GM15510 (cell line): ENCODE data around the gene CFAP43.

Experiments
- POLR2A ChIP-seq: IDR thresholded peaks from 3 replicates; pipeline ENCODE4 v1.6.1; 2011; ENCODE audit warnings: borderline replicate concordance; ENCODE audit not compliant: insufficient read length; ENCODE audit errors: extremely low read depth

Gene CFAP43

DNA sequence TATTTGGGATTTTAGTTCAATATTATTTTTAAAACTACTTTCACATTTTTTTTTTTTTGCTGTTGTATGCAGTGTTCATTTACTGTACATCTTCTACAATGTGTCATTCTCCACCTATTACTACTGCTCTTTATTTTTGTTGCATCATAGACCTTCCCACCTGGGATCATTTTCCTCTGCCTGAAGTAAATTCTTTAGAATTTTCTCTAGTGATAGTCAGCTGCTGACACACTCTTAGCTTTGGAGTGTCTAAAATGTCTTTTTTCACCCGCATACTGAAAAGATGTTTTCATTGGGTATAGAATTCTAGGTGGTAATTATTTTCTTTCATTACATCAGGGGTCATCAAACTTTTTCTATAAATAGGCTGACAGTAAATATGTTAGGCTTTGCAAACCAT is 30.5 kb downstream of the CFAP43 start:
- no peak for TF ChIP-seq POLR2A

DNA sequence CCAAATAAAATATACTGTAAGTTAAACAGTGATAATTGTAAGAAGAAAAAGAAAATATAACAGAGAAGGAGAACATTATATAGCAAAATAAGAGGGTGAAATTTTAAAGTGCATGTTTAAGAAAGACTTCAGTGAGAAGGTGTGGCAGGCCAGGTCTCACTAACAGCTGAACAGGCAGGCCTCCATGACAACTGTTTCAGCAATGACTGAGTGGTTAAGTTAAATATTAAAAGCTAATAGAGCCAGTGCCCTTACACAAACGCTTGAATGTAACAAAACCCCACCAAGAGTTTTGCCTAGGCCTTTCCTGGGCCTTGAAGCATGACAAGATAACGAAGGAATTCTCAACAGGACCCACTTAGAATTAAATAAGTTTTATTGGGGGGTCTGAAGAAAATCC is 32.6 kb downstream of the CFAP43 start:
- no peak for TF ChIP-seq POLR2A

DNA sequence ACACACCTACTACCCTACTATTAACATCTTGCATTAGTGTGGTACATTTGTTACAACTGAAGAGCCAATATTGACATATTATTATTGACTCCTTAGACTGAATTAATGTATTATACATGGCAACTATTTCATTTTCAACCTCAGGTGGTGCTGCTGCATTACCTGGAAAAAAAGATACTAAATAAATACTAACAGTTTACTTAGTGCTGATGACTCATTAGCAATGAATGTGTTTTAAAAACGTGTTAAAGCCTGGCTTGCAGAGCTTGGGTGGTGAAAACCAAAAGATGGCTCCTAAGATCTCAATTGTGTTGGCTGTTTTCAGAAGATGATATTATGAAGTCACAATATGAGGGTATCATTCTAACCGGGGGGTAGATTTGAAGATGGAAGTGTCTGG is 34.8 kb downstream of the CFAP43 start:
- TF ChIP-seq POLR2A: no peak

DNA sequence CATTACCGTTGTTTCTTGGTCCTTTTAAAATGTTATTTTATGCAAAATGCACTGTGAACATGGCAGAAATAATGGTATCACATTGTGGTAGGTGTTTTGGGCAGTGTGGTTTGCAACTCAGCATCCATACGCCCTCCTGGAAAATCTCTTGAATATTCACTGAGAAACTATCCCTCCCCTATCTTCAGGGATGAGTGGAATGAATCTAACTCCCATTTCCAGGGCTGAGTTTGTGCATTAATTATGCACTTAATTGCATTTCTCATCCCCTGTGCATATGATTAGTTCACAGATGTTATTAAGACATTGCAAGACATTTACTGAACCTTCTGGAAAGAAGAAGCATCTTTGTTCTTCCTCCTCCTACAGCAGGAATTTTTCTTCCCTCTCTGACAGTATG is 36.5 kb downstream of the CFAP43 start:
- no peak for TF ChIP-seq POLR2A

DNA sequence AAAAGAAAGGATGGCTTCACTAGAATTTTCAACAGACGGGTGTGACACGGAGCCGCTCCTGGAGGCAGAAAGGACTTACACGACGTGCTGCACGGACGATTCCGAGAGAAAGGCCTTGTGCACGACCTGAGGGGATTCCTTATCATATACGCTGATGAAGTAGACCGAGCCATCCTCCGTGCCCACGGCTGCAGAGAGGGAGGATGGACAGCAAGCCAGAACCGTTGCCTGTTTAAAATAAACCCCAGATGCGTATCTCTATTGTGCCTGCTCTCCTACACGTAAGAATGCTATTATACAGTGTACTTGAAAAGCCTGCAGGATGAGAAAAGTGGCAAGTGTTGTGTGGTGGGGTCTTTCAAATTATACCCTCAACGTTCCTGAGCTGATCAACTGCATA is 38.4 kb downstream of the CFAP43 start:
- TF ChIP-seq POLR2A: no peak

DNA sequence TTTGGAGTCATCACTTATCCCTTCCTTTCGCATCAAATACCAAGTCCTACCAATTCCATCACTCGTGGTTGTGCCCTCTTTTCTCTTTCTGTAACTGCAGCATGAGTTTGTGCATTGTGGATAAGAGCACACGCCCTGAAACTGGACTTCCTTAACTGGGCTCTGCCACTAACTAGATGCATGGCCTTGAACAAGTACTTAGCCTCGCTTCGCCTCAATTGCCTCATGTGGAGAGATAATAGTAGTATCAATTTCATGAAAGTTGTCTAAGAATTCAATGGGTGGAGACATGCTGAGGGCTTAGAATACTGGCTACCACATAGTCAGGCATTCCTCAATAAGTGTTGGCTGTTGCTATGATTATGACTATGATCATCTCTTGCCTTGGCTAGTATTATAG is 41.5 kb downstream of the CFAP43 start:
- no peak for TF ChIP-seq POLR2A

DNA sequence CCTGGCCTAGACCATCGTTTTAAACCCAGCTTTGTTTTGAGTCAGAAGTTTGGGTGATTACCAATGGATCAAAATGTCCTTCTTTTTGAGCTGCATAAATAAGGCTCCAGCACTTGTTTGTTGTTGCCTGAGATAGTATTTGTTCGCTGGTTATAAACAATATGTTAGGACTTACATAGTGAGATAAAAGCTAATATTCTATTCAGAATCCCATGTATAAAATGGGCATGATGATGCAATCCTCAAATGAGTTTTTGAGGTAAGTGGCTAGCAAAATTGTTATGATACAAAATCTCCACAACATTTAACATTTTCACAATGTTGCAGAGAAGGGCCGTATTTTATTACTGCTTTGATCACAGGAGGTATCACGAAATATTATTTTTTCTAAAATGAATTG is 48.5 kb downstream of the CFAP43 start:
- no peak for TF ChIP-seq POLR2A

DNA sequence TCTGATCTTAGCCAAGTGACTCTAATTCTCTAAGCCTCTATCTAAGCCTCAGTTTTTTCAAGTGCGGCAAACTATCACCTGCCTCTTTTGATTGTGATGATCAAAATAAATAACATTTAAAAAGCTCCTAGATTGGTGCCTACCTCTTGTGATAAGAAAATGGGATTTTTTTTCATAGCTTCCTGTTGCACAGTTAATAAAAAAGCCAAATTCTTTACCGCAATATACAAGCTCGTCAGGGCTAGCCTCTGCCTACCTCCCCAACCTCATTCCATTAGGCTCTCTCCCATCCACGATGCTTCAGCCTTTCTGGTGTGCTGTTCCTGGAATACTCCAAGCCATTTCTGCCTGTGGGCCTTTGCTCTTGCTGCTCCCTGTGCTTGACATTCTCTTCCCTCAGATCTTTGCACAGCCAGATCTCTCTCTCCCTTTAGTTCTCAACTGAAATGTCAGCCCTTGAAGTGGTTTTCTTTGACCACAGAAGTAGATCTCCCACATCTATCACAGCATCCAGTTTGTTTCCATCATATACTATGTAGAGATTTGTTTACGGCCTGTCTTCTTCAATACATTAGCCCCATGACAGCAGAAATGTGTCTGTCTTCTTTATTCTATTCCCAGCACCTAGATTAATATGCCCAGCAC is 61.4 kb downstream of the CFAP43 start:
- TF ChIP-seq POLR2A: no peak

DNA sequence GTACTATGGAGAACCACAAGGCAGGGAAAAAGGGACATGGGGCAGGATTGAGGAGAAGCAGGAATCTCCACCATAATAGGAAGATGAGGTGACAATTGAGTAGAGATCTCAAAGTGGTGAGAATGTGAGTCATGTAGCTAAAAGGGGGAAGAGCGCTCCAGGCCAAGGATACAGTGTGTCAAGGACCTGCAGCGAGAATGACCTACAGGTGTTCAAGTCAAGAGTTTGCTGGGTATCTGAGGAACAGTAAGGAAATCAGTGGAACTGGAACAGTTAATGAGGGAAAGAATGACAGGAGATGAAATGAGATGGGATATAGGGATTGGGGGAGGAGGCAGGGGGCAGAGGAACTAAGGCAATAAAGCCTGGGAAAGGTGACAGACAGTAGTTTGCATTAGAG is 76.6 kb downstream of the CFAP43 start:
- TF ChIP-seq POLR2A: no peak

DNA sequence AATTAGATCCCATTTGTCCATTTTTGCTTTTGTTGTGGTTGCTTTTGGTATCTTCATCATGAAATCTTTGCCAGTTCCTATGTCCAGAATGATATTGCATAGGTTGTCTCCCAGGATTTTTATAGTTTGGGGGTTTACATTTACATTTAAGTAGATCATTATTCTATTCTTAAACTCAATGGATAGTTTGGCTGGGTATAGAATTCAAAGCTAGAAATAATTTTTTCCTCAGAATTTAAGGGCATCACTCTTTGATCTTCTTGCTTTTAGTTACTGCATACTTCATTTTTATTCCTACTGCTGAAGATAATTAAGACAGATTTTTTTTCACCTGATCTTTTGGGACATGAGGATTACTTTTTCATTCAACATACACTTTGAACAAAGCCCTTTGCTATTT is 80.4 kb downstream of the CFAP43 start:
- TF ChIP-seq POLR2A: no peak

DNA sequence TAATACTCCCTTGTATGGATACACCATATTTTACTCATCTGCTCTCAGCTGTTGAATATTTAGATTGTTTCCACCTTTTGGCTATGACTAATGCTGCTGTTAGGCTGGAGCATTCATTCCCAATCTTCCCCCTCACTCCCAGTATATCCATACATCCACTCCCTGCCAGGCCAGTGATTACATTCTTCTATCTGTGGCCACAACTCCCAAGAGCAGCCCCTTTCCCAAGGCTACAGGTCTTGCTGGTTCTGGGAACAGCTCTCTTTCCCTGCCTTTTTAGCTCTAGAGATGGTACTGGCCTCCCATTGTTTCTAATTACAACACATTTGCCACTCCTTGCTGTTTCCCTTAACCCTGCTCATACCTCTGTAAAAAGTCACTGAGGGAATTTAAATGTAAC is 82.0 kb downstream of the CFAP43 start:
- no peak for TF ChIP-seq POLR2A

DNA sequence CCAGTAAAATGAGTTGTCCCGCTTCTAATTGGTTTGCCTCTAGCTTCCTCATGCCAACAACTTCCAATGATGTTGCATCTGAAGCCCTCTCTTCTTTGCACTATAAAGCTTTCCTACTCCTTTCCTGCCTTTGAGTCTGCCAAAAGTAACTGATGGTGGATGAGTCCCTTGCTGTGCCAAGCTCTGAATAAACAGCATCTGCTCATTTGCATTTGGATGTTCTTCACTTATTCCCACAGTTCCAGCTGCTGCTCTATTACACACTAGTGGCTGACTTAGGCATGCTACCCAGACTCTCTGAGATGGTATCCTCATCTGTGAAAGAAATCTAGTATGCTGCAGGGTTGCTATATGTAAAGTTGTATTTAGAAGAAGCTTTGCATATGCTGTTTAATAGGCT is 85.3 kb downstream of the CFAP43 start:
- no peak for TF ChIP-seq POLR2A

DNA sequence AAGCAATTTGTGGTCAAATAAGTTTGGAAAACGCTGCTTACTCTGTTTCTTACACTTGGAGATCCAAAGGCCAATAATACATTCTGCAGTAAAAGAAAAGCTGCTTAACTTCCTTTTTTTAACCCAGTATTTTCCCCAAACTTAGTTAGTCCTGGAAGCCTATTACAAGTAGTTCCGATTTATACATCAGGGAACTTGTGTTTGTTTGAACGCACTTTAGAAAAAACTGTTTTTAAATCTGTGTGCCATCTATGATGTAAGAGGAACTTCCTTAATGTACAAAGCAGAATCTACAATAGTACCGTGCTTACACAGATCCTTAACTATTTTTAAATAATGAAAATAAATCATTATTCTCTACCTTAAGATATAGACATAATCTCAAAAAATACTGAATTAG is 87.2 kb downstream of the CFAP43 start:
- no peak for TF ChIP-seq POLR2A

DNA sequence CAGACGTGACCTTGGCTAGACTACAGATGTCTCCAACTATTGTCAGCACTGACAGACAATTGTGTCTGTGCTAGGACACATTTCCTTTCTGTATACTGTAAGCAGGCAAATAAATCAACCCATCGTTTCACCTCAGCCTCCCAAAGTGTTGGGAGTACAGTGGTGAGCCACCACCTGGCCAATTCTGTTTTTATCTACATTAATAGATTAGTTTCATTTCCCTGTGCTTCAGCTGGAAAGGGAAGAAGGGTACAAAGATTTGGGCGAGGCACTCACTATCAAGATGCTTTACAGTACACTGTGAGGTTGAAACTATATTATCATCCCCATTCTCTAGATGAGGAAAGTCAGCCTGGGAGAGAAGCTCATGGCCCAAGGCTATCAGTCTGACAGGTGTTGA is 88.3 kb downstream of the CFAP43 start:
- TF ChIP-seq POLR2A: no peak

DNA sequence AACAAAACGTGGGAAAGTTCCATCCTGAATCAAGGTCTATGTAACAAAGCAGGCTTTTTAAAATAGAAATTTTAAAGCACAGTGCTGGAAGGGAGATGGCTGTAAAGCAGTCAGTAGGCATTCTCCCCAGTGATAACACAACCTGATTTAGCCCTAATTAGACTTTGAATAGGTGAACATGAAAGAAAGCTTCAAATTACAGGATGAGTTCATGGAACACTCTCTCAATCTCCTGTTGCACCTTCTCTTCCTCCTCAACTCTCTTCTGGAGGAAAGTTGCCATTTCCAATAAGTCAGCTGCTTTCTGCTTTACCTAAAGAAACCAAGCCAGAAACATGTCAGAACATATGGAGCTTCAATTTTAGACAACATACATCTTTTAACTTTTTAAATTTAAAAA is 90.1 kb downstream of the CFAP43 start:
- TF ChIP-seq POLR2A: no peak

DNA sequence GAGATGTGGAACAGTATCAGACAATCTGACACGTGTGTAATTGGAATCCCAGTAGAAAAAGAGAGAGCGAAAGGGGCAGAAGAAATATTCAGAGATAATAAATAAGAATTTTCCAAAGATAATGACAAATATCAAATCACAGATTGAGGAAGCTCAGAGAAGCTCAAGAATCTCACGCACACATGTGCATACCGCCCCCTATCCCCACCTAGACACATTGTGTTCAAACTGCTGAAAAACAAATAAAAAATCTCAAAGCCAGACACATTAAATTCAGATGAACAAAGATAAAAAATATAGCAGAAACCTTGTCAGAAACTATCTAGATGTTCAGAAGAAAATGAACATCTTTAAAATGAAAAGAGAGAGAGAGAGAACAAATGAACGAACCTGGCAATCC is 92.9 kb downstream of the CFAP43 start:
- no peak for TF ChIP-seq POLR2A

DNA sequence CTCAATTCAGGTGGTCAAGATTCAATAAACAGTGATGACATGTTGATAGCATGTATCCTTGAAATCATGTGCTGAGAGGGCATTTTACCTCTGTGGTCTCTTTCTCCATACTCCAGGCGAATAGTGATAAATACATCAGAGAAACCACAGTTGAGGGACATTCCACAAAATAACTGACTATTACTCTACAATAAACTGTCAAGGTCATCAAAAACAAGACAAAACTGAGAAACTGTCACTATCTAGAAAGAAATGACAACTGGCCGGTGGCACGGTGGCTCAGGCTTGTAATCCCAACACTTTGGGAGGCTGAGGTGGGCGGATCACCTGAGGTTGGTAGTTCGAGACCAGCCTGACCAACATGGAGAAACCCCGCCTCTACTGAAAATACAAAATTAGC is 94.0 kb downstream of the CFAP43 start:
- no peak for TF ChIP-seq POLR2A

DNA sequence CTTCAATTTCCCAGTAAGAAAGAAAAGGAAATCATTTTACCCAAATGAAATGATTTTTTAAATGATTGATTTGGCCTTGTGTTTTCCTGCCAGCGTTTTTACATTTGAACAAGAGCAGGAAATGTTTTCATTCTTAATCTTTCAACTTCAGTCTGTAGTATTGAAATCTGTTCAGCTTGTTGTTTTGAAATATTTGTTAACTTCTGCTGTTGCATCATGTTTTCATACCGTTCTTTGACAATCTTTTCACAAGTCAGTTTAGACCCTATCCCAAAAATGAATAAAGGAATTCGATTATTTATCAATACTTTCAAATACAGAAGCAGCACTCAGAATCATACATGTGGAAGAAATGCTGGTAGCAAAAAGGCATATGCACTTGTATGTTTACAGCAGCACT is 102.1 kb downstream of the CFAP43 start:
- TF ChIP-seq POLR2A: no peak

DNA sequence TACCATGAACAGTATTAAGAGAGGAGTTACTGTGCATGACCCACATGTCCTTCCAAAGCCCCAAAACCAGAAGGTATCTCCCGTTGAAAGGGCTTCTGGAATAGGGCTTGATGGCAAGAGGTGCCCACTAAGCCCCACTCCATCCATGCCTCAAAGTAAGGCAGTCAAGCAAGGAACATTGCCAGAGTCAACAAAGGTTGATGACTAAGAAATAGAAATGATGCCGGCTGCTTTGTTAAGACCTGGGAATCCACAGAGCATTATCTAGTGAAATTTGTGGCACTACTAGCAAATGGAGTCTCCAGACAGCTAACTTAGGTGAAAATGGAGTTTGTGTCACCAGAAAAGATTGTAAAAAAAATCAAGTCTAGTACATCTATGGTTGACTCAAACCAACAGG is 104.0 kb downstream of the CFAP43 start:
- no peak for TF ChIP-seq POLR2A

DNA sequence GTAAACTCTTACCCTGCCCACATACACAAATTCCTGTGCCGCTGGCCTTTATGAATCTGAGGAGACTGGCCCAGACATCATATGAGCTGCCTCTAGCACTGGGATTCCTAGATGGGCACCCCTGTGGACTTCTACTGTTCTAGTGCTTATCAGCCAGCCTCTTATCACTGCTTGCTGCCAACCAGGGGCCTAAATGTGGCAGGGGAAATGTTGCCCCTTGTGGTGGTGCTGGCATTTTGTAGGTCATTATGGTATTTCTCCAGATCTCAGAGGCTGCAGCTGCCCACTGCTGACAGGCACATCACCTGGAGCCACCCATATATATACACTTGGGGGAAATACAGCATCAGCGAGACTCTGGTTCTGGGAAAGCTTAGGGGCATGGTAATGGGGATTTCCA is 104.8 kb downstream of the CFAP43 start:
- no peak for TF ChIP-seq POLR2A
